Erythroblast (primary cell): ENCODE data around the gene PDZD7.

ENCODE experiments used
- GATA1 ChIP-seq: IDR thresholded peaks from 2 replicates; pipeline ENCODE4 v1.6.1; 2011; ENCODE audit warnings: low read depth, mild to moderate bottlenecking, control low read depth, low read length, moderate library complexity
- POLR2A ChIP-seq: IDR thresholded peaks from 2 replicates; pipeline ENCODE4 v1.6.1; 2011; ENCODE audit warnings: mild to moderate bottlenecking, low read length

- TF ChIP-seq POLR2A (no peak), GATA1 (no peak)
These were observed 15.4 kb downstream of the PDZD7 start for GRCh38 chr10:101015582-101015973.
